Stomach (tissue), 4 donors: ENCODE results near the gene CNTN4.

ENCODE experiments used
- POLR2AphosphoS5 ChIP-seq, 3 donors: sonication (generic); formaldehyde crosslinking; IDR thresholded peaks; one replicate each; pipeline ENCODE4 v1.6.1; 2016; ENCODE audit warnings: antibody characterized with exemption in 3 of 3
- TF ChIP-seq, protein P1 (sequence below), 7 experiments: fragments of 450-650 bp in 4 of 7; fragments of 200-600 bp in 3 of 7; sonication (generic) in 3 of 7; IDR thresholded peaks; one replicate each; pipeline ENCODE4 v1.5.1; 2016 to 2019; ENCODE audit warnings: antibody characterized with exemption in 7 of 7, control low read depth in 2 of 7, mild to moderate bottlenecking in 1 of 7

GRCh38 chr3:2948882-2949281 is 850.2 kb downstream of the CNTN4 start:
- TF ChIP-seq, protein P1, sequence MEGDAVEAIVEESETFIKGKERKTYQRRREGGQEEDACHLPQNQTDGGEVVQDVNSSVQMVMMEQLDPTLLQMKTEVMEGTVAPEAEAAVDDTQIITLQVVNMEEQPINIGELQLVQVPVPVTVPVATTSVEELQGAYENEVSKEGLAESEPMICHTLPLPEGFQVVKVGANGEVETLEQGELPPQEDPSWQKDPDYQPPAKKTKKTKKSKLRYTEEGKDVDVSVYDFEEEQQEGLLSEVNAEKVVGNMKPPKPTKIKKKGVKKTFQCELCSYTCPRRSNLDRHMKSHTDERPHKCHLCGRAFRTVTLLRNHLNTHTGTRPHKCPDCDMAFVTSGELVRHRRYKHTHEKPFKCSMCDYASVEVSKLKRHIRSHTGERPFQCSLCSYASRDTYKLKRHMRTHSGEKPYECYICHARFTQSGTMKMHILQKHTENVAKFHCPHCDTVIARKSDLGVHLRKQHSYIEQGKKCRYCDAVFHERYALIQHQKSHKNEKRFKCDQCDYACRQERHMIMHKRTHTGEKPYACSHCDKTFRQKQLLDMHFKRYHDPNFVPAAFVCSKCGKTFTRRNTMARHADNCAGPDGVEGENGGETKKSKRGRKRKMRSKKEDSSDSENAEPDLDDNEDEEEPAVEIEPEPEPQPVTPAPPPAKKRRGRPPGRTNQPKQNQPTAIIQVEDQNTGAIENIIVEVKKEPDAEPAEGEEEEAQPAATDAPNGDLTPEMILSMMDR (IDR thresholded peaks at IDR 0.05), result no peak
- TF ChIP-seq POLR2AphosphoS5 (IDR thresholded peaks at IDR 0.05), result no peak
